IMR-90 (cell line): Measurements from ENCODE around the gene CLIC5. TPM values are rescaled to one million over a fixed set of nuclear protein-coding genes. Genes with fewer than 3 reads are reported as not detected.

Experiments
- ATAC-seq: fragments of 200-7000 bp; cut with Tn5 transposase; 2 replicates; pipeline ENCODE4 v1.9.1; 2020; ENCODE audit warnings: low read depth, mild to moderate bottlenecking, moderate library complexity
- BruUV-seq: library from RNA; stranded (reverse); fragments of 400-500 nt; replicated peaks from 2 replicates; lab custom pipeline; 2021; lab: Mats Ljungman, UMichigan
- CTCF ChIA-PET: fragments of 300-600 bp; formaldehyde crosslinking; extraction: SDS; loops from one replicate; lab custom pipeline; 2021; ENCODE audit warnings: antibody characterized with exemption; lab: Yijun Ruan, JAX
- POLR2A ChIA-PET: fragments of 300-600 bp; sonication (Branson Sonifier 250); formaldehyde crosslinking; loops from one replicate; lab custom pipeline; 2022; ENCODE audit warnings: antibody characterized with exemption; ENCODE audit not compliant: unreplicated experiment; lab: Charles Lee
- DNase-seq: peaks from one replicate; pipeline ENCODE4 v3.0.0; 2013
- H2AFZ ChIP-seq: replicated peaks from 2 replicates; pipeline ENCODE3; 2013; ENCODE audit warnings: low read length, mild to moderate bottlenecking; ENCODE audit not compliant: poor library complexity
- H2AK5ac ChIP-seq: 2 replicates; pipeline ENCODE4 v1.6.1; 2013; ENCODE audit warnings: low read depth, low read length, inconsistent platforms
- H2AK9ac ChIP-seq: replicated peaks from 2 replicates; pipeline ENCODE3; 2013; ENCODE audit warnings: mild to moderate bottlenecking, low read depth, low read length, moderate library complexity; ENCODE audit not compliant: poor library complexity
- H2BK120ac ChIP-seq: 2 replicates; pipeline ENCODE4 v1.6.1; 2013; ENCODE audit warnings: low read depth, low read length, inconsistent platforms
- H2BK15ac ChIP-seq: 3 replicates; pipeline ENCODE4 v1.6.1; 2013; ENCODE audit warnings: low read depth, low read length, inconsistent platforms
- H2BK20ac ChIP-seq: 2 replicates; pipeline ENCODE4 v1.6.1; 2013; ENCODE audit warnings: low read depth, mild to moderate bottlenecking, inconsistent platforms, low read length, moderate library complexity
- H2BK5ac ChIP-seq: 2 replicates; pipeline ENCODE4 v1.6.1; 2013; ENCODE audit warnings: mild to moderate bottlenecking, low read depth, low read length, inconsistent platforms; ENCODE audit not compliant: poor library complexity, severe bottlenecking
- H3K14ac ChIP-seq: replicated peaks from 2 replicates; pipeline ENCODE4 v1.6.1; 2013; ENCODE audit warnings: low read depth, low read length, inconsistent platforms
- H3K18ac ChIP-seq: 2 replicates; pipeline ENCODE4 v1.6.1; 2013; ENCODE audit warnings: low read depth, low read length, control low read depth
- H3K23ac ChIP-seq: 2 replicates; pipeline ENCODE4 v1.6.1; 2013; ENCODE audit warnings: low read depth, low read length, inconsistent platforms
- H3K27ac ChIP-seq: 2 replicates; pipeline ENCODE4 v1.5.1; 2013; ENCODE audit warnings: mild to moderate bottlenecking, control low read depth, low read length; ENCODE audit not compliant: insufficient read depth
- H3K27me3 ChIP-seq: 2 replicates; pipeline ENCODE4 v1.6.1; 2013; ENCODE audit warnings: low read length; ENCODE audit not compliant: control insufficient read depth, insufficient read depth
- H3K36me3 ChIP-seq: 2 replicates; pipeline ENCODE4 v1.6.1; 2013; ENCODE audit warnings: low read length, mixed read lengths; ENCODE audit not compliant: control insufficient read depth, insufficient read depth
- H3K4ac ChIP-seq: 2 replicates; pipeline ENCODE4 v1.6.1; 2013; ENCODE audit warnings: low read depth, low read length, inconsistent platforms
- H3K4me1 ChIP-seq: 2 replicates; pipeline ENCODE4 v1.6.1; 2013; ENCODE audit warnings: low read length, mixed read lengths; ENCODE audit not compliant: control insufficient read depth, insufficient read depth
- H3K4me2 ChIP-seq: 2 replicates; pipeline ENCODE4 v1.6.1; 2013; ENCODE audit warnings: low read depth, mild to moderate bottlenecking, control low read depth, low read length, moderate library complexity
- H3K4me3 ChIP-seq: 2 replicates; pipeline ENCODE4 v1.5.1; 2013; ENCODE audit warnings: low read depth, mild to moderate bottlenecking, control low read depth, low read length, moderate library complexity; ENCODE audit not compliant: insufficient read depth
- H3K56ac ChIP-seq: 2 replicates; pipeline ENCODE4 v1.6.1; 2013; ENCODE audit warnings: low read length, inconsistent platforms; ENCODE audit not compliant: insufficient read depth; ENCODE audit errors: extremely low read depth
- H3K79me1 ChIP-seq, 2 experiments: 2 replicates each; pipeline ENCODE4 v1.6.1; 2013; ENCODE audit warnings: low read length in 2 of 2, inconsistent platforms in 1 of 2, low read depth in 1 of 2
- H3K9ac ChIP-seq: 2 replicates; pipeline ENCODE4 v1.6.1; 2013; ENCODE audit warnings: low read depth, low read length, control low read depth
- H3K9me1 ChIP-seq: 2 replicates; pipeline ENCODE4 v1.6.1; 2013; ENCODE audit warnings: low read length, inconsistent platforms; ENCODE audit not compliant: insufficient read depth
- H3K9me3 ChIP-seq: 2 replicates; pipeline ENCODE4 v1.6.1; 2013; ENCODE audit warnings: low read length; ENCODE audit not compliant: control insufficient read depth, insufficient read depth
- H4K20me1 ChIP-seq: 2 replicates; pipeline ENCODE4 v1.6.1; 2013; ENCODE audit warnings: low read length, inconsistent platforms; ENCODE audit not compliant: insufficient read depth
- H4K5ac ChIP-seq: 2 replicates; pipeline ENCODE4 v1.6.1; 2013; ENCODE audit warnings: mild to moderate bottlenecking, low read depth, low read length, control low read depth
- H4K8ac ChIP-seq, 2 experiments: 2 replicates each; pipeline ENCODE4 v1.6.1; 2013; ENCODE audit warnings: low read depth in 2 of 2, low read length in 2 of 2, control low read depth in 1 of 2, inconsistent platforms in 1 of 2
- H4K91ac ChIP-seq: 2 replicates; pipeline ENCODE4 v1.6.1; 2013; ENCODE audit warnings: low read depth, low read length, inconsistent platforms; ENCODE audit not compliant: insufficient read depth
- BHLHE40 ChIP-seq: fragments of 150-350 bp; IDR thresholded peaks from 2 replicates; pipeline ENCODE4 v1.6.1; 2016; ENCODE audit warnings: mild to moderate bottlenecking, low read depth, low read length
- CEBPB ChIP-seq: IDR thresholded peaks from 2 replicates; pipeline ENCODE4 v1.6.1; 2012; ENCODE audit warnings: low read depth, low read length, improper control_type of control experiment
- CHD1 ChIP-seq: IDR thresholded peaks from 2 replicates; pipeline ENCODE4 v1.6.1; 2012; ENCODE audit warnings: low read depth, low read length, improper control_type of control experiment
- ELK1 ChIP-seq: fragments of 150-350 bp; IDR thresholded peaks from 2 replicates; pipeline ENCODE4 v1.6.1; 2016; ENCODE audit warnings: low read depth, mild to moderate bottlenecking, low read length, moderate library complexity, borderline replicate concordance
- FOS ChIP-seq: fragments of 150-350 bp; IDR thresholded peaks from 2 replicates; pipeline ENCODE4 v1.6.1; 2016; ENCODE audit warnings: low read depth, low read length
- MXI1 ChIP-seq: IDR thresholded peaks from 2 replicates; pipeline ENCODE4 v1.6.1; 2012; ENCODE audit warnings: low read depth, mild to moderate bottlenecking, low read length, moderate library complexity, borderline replicate concordance
- POLR2A ChIP-seq: IDR thresholded peaks from 2 replicates; pipeline ENCODE4 v1.6.1; 2012; ENCODE audit warnings: mild to moderate bottlenecking, low read depth, low read length
- RAD21 ChIP-seq: IDR thresholded peaks from 2 replicates; pipeline ENCODE4 v1.6.1; 2012; ENCODE audit warnings: low read length, improper control_type of control experiment
- RCOR1 ChIP-seq: IDR thresholded peaks from 2 replicates; pipeline ENCODE4 v1.6.1; 2012; ENCODE audit warnings: mild to moderate bottlenecking, low read length, improper control_type of control experiment; ENCODE audit not compliant: insufficient replicate concordance
- RFX5 ChIP-seq: IDR thresholded peaks from 2 replicates; pipeline ENCODE4 v1.8.0; 2012; ENCODE audit warnings: low read depth, mild to moderate bottlenecking, low read length, moderate library complexity
- SMC3 ChIP-seq: fragments of 150-350 bp; IDR thresholded peaks from 2 replicates; pipeline ENCODE4 v1.6.1; 2016; ENCODE audit warnings: low read depth, mild to moderate bottlenecking, antibody characterized with exemption, low read length, moderate library complexity
- WGBS, 2 experiments: methylation state at CpG; one replicate each; pipeline versions ENCODE4 v1.1.5 to v1.1.7; 2013; ENCODE audit warnings: missing lambda C conversion rate in 2 of 2; ENCODE audit not compliant: insufficient read length in 1 of 2; ENCODE audit errors: extremely low coverage in 2 of 2; 5-methylcytosine and 5-hydroxymethylcytosine counted together
- dilution Hi-C: fragments of 300-500 bp; cut with HindIII; formaldehyde crosslinking; loops from one replicate; pipeline ENCODE4 v1.14.3; 2018; ENCODE audit warnings: low sequenced_read_pairs; ENCODE audit not compliant: unreplicated experiment
- in situ Hi-C: fragments of 300-500 bp; cut with MboI; formaldehyde crosslinking; loops from 3 replicates; pipeline ENCODE4 v1.14.3; 2019; ENCODE audit warnings: low sequenced_read_pairs, inconsistent platforms, mixed read lengths
- intact Hi-C: fragments of 100-400 bp; cut with micrococcal nuclease; formaldehyde crosslinking; loops from 2 replicates; pipeline ENCODE4 v1.10.0; 2022
- polyA plus RNA-seq, 3 experiments: library from polyadenylated mRNA; depleted of rRNA; stranded (reverse); fragments of >200 nt; gene quantifications; 2 replicates each; pipeline ENCODE4 v1.2.3, GENCODE V29; 2012; ENCODE audit warnings: low replicate concordance in 1 of 3
- total RNA-seq: library from RNA; depleted of rRNA; stranded (reverse); fragments of >200 nt; gene quantifications from 2 replicates; pipeline ENCODE4 v1.2.3, GENCODE V29; 2012
- TF ChIP-seq, protein P1 (sequence below): fragments of 150-350 bp; IDR thresholded peaks from 2 replicates; pipeline ENCODE4 v1.6.1; 2017; ENCODE audit warnings: mild to moderate bottlenecking, antibody characterized with exemption, low read length, low read depth

The CLIC5 gene
- total and polyA plus RNA-seq, 2 of the 4 experiments (the other 2 are of a cell fraction): not detected

GRCh38 chr6:46059608-46060007 lies 43.9 kb upstream of the CLIC5 start:
- H4K8ac ChIP-seq: no peak overlapping the region

More at GRCh38 chr6:46059608-46060007, 43.9 kb upstream of the CLIC5 start:
- Histone ChIP-seq H3K9ac (no peak overlapping the region), H3K4me2 (no peak overlapping the region), H2AK5ac (no peak overlapping the region), H3K36me3 (no peaks in the 10 kb centered on the region), H4K5ac (no peak overlapping the region), H3K9me3 (no peaks in the 10 kb centered on the region), H3K56ac (no peak overlapping the region), H3K4me3 (no peak overlapping the region), H3K4me1 (no peaks in the 10 kb centered on the region), H2AFZ (no peak overlapping the region), H3K9me1 (no peaks in the 10 kb centered on the region), H3K27ac (no peak overlapping the region), H3K4ac (no peak overlapping the region), H4K91ac (no peak overlapping the region), H3K23ac (no peak overlapping the region), H3K79me1 (no peaks in the 10 kb centered on the region), H4K20me1 (no peaks in the 10 kb centered on the region), H2BK120ac (no peak overlapping the region), H2BK20ac (no peak overlapping the region), H2BK5ac (no peak overlapping the region), H3K27me3 (no peaks in the 10 kb centered on the region), H2BK15ac (no peak overlapping the region), H2AK9ac (no peak overlapping the region), H3K18ac (no peak overlapping the region), H3K14ac (no peak overlapping the region)
- DNase-seq (no peak), ATAC-seq (no peak)
- POLR2A ChIA-PET: no interaction called here
- intact Hi-C loops: no loop called here
- CTCF ChIA-PET: no interaction called here
- TF ChIP-seq SMC3 (no peak), FOS (no peak), MXI1 (no peak), CEBPB (no peak; the same call in 1 of the 2 replicates), RCOR1 (no peak), ELK1 (no peak), BHLHE40 (no peak), RFX5 (no peak), CHD1 (no peak), POLR2A (no peak), RAD21 (no peak)
- TF ChIP-seq, protein P1, sequence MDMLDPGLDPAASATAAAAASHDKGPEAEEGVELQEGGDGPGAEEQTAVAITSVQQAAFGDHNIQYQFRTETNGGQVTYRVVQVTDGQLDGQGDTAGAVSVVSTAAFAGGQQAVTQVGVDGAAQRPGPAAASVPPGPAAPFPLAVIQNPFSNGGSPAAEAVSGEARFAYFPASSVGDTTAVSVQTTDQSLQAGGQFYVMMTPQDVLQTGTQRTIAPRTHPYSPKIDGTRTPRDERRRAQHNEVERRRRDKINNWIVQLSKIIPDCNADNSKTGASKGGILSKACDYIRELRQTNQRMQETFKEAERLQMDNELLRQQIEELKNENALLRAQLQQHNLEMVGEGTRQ: no peak
- no TSS peak for BruUV-seq
- in situ Hi-C loops: no loop called here
- dilution Hi-C loops: no loop called here
- WGBS, 2 experiments: no CpG with 5 or more reads among the region's 1 CpG
